ENCODE data around the gene ERCC6L2. TPM values are rescaled to one million over a fixed set of nuclear protein-coding genes. Genes with fewer than 3 reads are reported as not detected.

Gene ERCC6L2
- total RNA-seq, 1 experiment from 2014 or later, result 45.4 TPM

- Histone ChIP-seq H3K9me3 (no peaks in the 10 kb centered on the region), H3K36me3 (ENCODE audit: control insufficient read depth, insufficient read depth, low read length) (peaks cover 1% of the 10 kb centered on the region; the same call in 1 of the 2 replicates), H3K4me3 (ENCODE audit: low read depth, low read length) (no peak overlapping the region), H3K27me3 (replicated peaks; ENCODE audit: control insufficient read depth, insufficient read depth, low read length) (no peaks in the 10 kb centered on the region), H3K4me1 (peaks cover 13% of the 10 kb centered on the region)
- peaks cover 13% of the 10 kb centered on the region for H3K4me1 Mint-ChIP-seq (ENCODE audit: low read depth, unreplicated experiment)
- POLR2A ChIA-PET, result no interaction called here
- H3K27me3 Mint-ChIP-seq (ENCODE audit: insufficient read depth, unreplicated experiment), result no peaks in the 10 kb centered on the region
- no peak for TF ChIP-seq CTCF (IDR thresholded peaks at IDR 0.05; ENCODE audit: insufficient read depth in 1 of 2, low read depth in 1 of 2, low read length in 1 of 2, severe bottlenecking in 1 of 2, unreplicated experiment in 1 of 2)
- no peak overlapping the region for H3K4me3 Mint-ChIP-seq (ENCODE audit: unreplicated experiment)
- H3K27ac Mint-ChIP-seq (ENCODE audit: unreplicated experiment), result no peak overlapping the region
- BruUV-seq (replicated peaks), result no TSS peak
- intact Hi-C loops (cut with micrococcal nuclease; ENCODE audit: unreplicated experiment), result no loop called here
- CTCF ChIA-PET, result interaction anchor here (0.5 kb wide), 1 partner anchor 38 kb away, joined by 3 read pairs; no protein-coding TSS in a partner anchor
- no peaks in the 10 kb centered on the region for H3K9me3 Mint-ChIP-seq (ENCODE audit: unreplicated experiment)
- H3K36me3 Mint-ChIP-seq (ENCODE audit: insufficient read depth, unreplicated experiment), result peaks cover 48% of the 10 kb centered on the region
- no peak for DNase-seq
Observed at GRCh38 chr9:95930277-95930676, 54.8 kb downstream of the ERCC6L2 start.

- intact Hi-C loops (cut with micrococcal nuclease; ENCODE audit: unreplicated experiment), result no loop called here
- Mint-ChIP-seq H3K36me3 (ENCODE audit: insufficient read depth, unreplicated experiment) (peaks cover 33% of the 10 kb centered on the region), H3K27ac (ENCODE audit: unreplicated experiment) (no peak overlapping the region), H3K27me3 (ENCODE audit: insufficient read depth, unreplicated experiment) (no peaks in the 10 kb centered on the region), H3K4me3 (ENCODE audit: unreplicated experiment) (no peak overlapping the region), H3K9me3 (ENCODE audit: unreplicated experiment) (no peaks in the 10 kb centered on the region), H3K4me1 (ENCODE audit: low read depth, unreplicated experiment) (no peaks in the 10 kb centered on the region)
- Histone ChIP-seq H3K9me3 (no peaks in the 10 kb centered on the region), H3K4me1 (no peaks in the 10 kb centered on the region), H3K36me3 (ENCODE audit: control insufficient read depth, insufficient read depth, low read length) (peaks cover 4% of the 10 kb centered on the region; the same call in 1 of the 2 replicates), H3K27me3 (replicated peaks; ENCODE audit: control insufficient read depth, insufficient read depth, low read length) (no peaks in the 10 kb centered on the region), H3K4me3 (ENCODE audit: low read depth, low read length) (no peak overlapping the region)
- BruUV-seq (replicated peaks), result no TSS peak
- no peak for TF ChIP-seq CTCF (IDR thresholded peaks at IDR 0.05; ENCODE audit: insufficient read depth in 1 of 2, low read depth in 1 of 2, low read length in 1 of 2, severe bottlenecking in 1 of 2, unreplicated experiment in 1 of 2)
- CTCF ChIA-PET, result no interaction called here
- no peak for DNase-seq
- POLR2A ChIA-PET, result no interaction called here
Observed at GRCh38 chr9:95935861-95936578, 60.5 kb downstream of the ERCC6L2 start.

- ChIA-PET POLR2A (no interaction called here), CTCF (no interaction called here)
- intact Hi-C loops (cut with micrococcal nuclease; ENCODE audit: unreplicated experiment), result no loop called here
- H3K9me3 Mint-ChIP-seq (ENCODE audit: unreplicated experiment), result no peaks in the 10 kb centered on the region
- no TSS peak for BruUV-seq (replicated peaks)
- Histone ChIP-seq H3K4me1 (no peaks in the 10 kb centered on the region), H3K4me3 (ENCODE audit: low read depth, low read length) (no peak overlapping the region), H3K27me3 (replicated peaks; ENCODE audit: control insufficient read depth, insufficient read depth, low read length) (no peaks in the 10 kb centered on the region), H3K9me3 (no peaks in the 10 kb centered on the region), H3K36me3 (ENCODE audit: control insufficient read depth, insufficient read depth, low read length) (peaks cover 4% of the 10 kb centered on the region; the same call in 1 of the 2 replicates)
- no peak overlapping the region for H3K27ac Mint-ChIP-seq (ENCODE audit: unreplicated experiment)
- H3K4me1 Mint-ChIP-seq (ENCODE audit: low read depth, unreplicated experiment), result no peaks in the 10 kb centered on the region
- TF ChIP-seq CTCF (IDR thresholded peaks at IDR 0.05; ENCODE audit: insufficient read depth in 1 of 2, low read depth in 1 of 2, low read length in 1 of 2, severe bottlenecking in 1 of 2, unreplicated experiment in 1 of 2), result no peak
- no peak for DNase-seq
- H3K36me3 Mint-ChIP-seq (ENCODE audit: insufficient read depth, unreplicated experiment), result peaks cover 32% of the 10 kb centered on the region
- H3K27me3 Mint-ChIP-seq (ENCODE audit: insufficient read depth, unreplicated experiment), result no peaks in the 10 kb centered on the region
- H3K4me3 Mint-ChIP-seq (ENCODE audit: unreplicated experiment), result no peak overlapping the region
Observed at GRCh38 chr9:95936579-95937075, 61.1 kb downstream of the ERCC6L2 start.
